Uterus (tissue), 2 donors: ENCODE data around the gene CYP2W1.

Experiments
- CTCF ChIP-seq, 4 experiments: fragments of 200-600 bp in 2 of 4; fragments of 450-650 bp in 2 of 4; sonication (generic) in 2 of 4; IDR thresholded peaks; one replicate each; pipeline ENCODE4 v1.5.1; 2016 to 2019; ENCODE audit warnings: antibody characterized with exemption in 4 of 4, mild to moderate bottlenecking in 2 of 4, moderate library complexity in 1 of 4
- POLR2A ChIP-seq, 2 donors: fragments of 450-650 bp; IDR thresholded peaks; one replicate each; pipeline ENCODE4 v1.6.1; 2016; ENCODE audit warnings: antibody characterized with exemption in 2 of 2, mild to moderate bottlenecking in 1 of 2, moderate library complexity in 1 of 2

DNA sequence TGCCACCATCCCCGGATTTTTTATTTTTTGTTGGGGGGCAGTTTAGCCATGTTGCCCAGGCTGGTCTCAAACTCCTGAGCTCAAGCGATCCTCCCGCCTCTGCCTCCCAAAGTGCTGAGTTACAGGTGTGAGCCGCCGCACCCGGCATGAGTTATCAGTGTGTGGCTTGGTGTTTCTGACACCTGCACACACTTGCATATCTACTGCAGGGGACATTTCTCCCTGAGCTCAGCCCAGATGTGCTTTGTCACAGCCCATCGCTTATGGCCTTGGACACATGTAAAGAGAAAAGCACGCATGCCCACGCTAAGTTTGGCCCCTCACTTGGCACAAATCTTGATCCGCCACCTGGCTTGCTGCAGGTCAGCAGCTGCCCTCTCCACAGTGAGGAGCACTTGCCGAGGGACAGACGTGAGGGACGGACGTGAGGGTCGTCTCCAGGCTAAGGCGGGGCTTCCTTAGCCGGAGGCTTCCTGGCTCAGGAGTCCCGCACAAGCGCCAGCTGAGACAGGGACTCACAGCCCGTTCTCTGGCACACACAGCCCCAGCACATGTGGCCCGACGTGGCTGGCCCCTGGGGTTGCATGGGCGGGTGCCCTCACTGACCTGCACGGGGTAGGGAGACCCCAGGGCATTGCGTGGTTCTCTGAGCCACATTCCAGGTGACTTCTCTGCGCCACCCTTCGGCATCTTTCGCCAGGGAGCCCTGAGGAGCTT lies 11.8 kb downstream of the CYP2W1 start:
- TF ChIP-seq POLR2A (IDR thresholded peaks at IDR 0.05) (no peak), CTCF (IDR thresholded peaks at IDR 0.05) (no peak)
